Natural killer cell (primary cell): ENCODE measurements around the gene VAMP8. TPM values are rescaled to one million over a fixed set of nuclear protein-coding genes. Genes with fewer than 3 reads are reported as not detected.

ENCODE experiments used
- ATAC-seq, 3 donors: fragments of 150-1000 bp in 2 of 3; fragments of 200-7000 bp in 1 of 3; cut with Tn5 transposase; 1 replicate in 1 of 3; 2 replicates in 2 of 3; pipeline ENCODE4 v1.10.0; 2021; ENCODE audit warnings: mild to moderate bottlenecking in 2 of 3, moderate library complexity in 2 of 3
- DNase-seq, 2 donors: peaks; one replicate each; pipeline versions ENCODE4 v3.0.0 to v3.0.0-alpha.2; 2013 to 2021; ENCODE audit warnings: mixed read lengths in 1 of 2
- H3K27ac ChIP-seq: one replicate; pipeline ENCODE4 v1.5.1; 2013; ENCODE audit warnings: mild to moderate bottlenecking, low read length
- H3K27me3 ChIP-seq: one replicate; pipeline ENCODE4 v1.6.1; 2013; ENCODE audit warnings: low read length; ENCODE audit not compliant: control insufficient read depth, insufficient read depth
- H3K36me3 ChIP-seq: one replicate; pipeline ENCODE4 v1.6.1; 2013; ENCODE audit warnings: low read length; ENCODE audit not compliant: control insufficient read depth, insufficient read depth
- H3K4me1 ChIP-seq: one replicate; pipeline ENCODE4 v1.6.1; 2013; ENCODE audit warnings: low read length; ENCODE audit not compliant: control insufficient read depth, insufficient read depth
- H3K4me3 ChIP-seq: one replicate; pipeline ENCODE4 v1.5.1; 2013; ENCODE audit warnings: low read length
- H3K9me3 ChIP-seq: one replicate; pipeline ENCODE4 v1.6.1; 2013; ENCODE audit warnings: low read length; ENCODE audit not compliant: control insufficient read depth, insufficient read depth
- H3K27ac Mint-ChIP-seq, 2 donors: one replicate each; pipeline ENCODE4 v1.8.0; 2022; ENCODE audit warnings: mild to moderate bottlenecking in 2 of 2, mixed read lengths in 2 of 2, moderate library complexity in 1 of 2
- H3K27me3 Mint-ChIP-seq, 2 donors: one replicate each; pipeline ENCODE4 v1.8.0; 2022; ENCODE audit warnings: low read depth in 2 of 2, mixed read lengths in 2 of 2
- H3K36me3 Mint-ChIP-seq: one replicate; pipeline ENCODE4 v1.8.0; 2022; ENCODE audit warnings: mixed read lengths
- H3K4me1 Mint-ChIP-seq, 2 donors: one replicate each; pipeline ENCODE4 v1.8.0; 2022; ENCODE audit warnings: mixed read lengths in 2 of 2
- H3K4me3 Mint-ChIP-seq: one replicate; pipeline ENCODE4 v1.8.0; 2022; ENCODE audit warnings: mild to moderate bottlenecking, moderate library complexity, mixed read lengths
- H3K9me3 Mint-ChIP-seq, 2 donors: one replicate each; pipeline ENCODE4 v1.8.0; 2022; ENCODE audit warnings: mixed read lengths in 2 of 2
- CTCF ChIP-seq: fragments of 200-600 bp; IDR thresholded peaks from one replicate; pipeline ENCODE4 v1.8.0; 2022; ENCODE audit warnings: antibody characterized with exemption
- WGBS: methylation state at CpG from one replicate; pipeline ENCODE4 v1.1.7; 2013; ENCODE audit warnings: missing lambda C conversion rate; ENCODE audit not compliant: insufficient coverage; 5-methylcytosine and 5-hydroxymethylcytosine counted together
- intact Hi-C: fragments of 100-400 bp; cut with micrococcal nuclease; formaldehyde crosslinking; loops from one replicate; pipeline ENCODE4 v1.14.2; 2022
- total RNA-seq, 4 donors: library from RNA; stranded (reverse); fragments of 120-200 nt in 1 of 4; gene quantifications; one replicate each; pipeline versions ENCODE4 v1.2.3 to v1.2.4, GENCODE V29; 2013 to 2022

Gene VAMP8
- total RNA-seq, 3 donors from 2014 or later (not counting 1 experiment from before 2014, with no cell fraction given): 105 to 116 (median 111) TPM

- ATAC-seq (no peak), DNase-seq (no peak)
- no peak overlapping the region for H3K4me3 ChIP-seq
- Mint-ChIP-seq H3K36me3 (no peaks in the 10 kb centered on the region), H3K4me1 (peaks cover 35 to 47% of the 10 kb centered on the region in 2 donors), H3K27ac (peak overlapping the region in 1 of 2 donors; percentile 60), H3K4me3 (peak overlapping the region; percentile 58), H3K9me3 (no peaks in the 10 kb centered on the region), H3K27me3 (no peaks in the 10 kb centered on the region)
- H3K27me3 ChIP-seq: no peaks in the 10 kb centered on the region
- WGBS: 80% methylated on average over 3 of the region's 3 CpGs
- intact Hi-C loops: no loop called here
- no peak for TF ChIP-seq CTCF
- peaks cover 8% of the 10 kb centered on the region for H3K36me3 ChIP-seq
- H3K9me3 ChIP-seq: no peaks in the 10 kb centered on the region
- no peak overlapping the region for H3K27ac ChIP-seq
- H3K4me1 ChIP-seq: peaks cover 31% of the 10 kb centered on the region
Observed at GRCh38 chr2:85593023-85593422, 15.6 kb downstream of the VAMP8 start.

GRCh38 chr2:85594715-85595300 is 17.4 kb downstream of the VAMP8 start:
- TF ChIP-seq CTCF: no peak
- Mint-ChIP-seq H3K36me3 (no peaks in the 10 kb centered on the region), H3K4me1 (peaks cover 31 to 38% of the 10 kb centered on the region in 2 donors), H3K27ac (peak overlapping the region; percentile 96 to 98), H3K9me3 (no peaks in the 10 kb centered on the region), H3K27me3 (no peaks in the 10 kb centered on the region), H3K4me3 (peak overlapping the region; percentile 99)
- DNase-seq (no peak), ATAC-seq (no peak)
- 27% methylated on average over 13 of the region's 13 CpGs for WGBS
- H3K27me3 ChIP-seq: no peaks in the 10 kb centered on the region
- H3K36me3 ChIP-seq: peaks cover 18% of the 10 kb centered on the region
- peak overlapping the region; percentile 92 for H3K4me3 ChIP-seq
- H3K4me1 ChIP-seq: peaks cover 27% of the 10 kb centered on the region
- intact Hi-C loops: no loop called here
- H3K27ac ChIP-seq: peak overlapping the region; percentile 82
- no peaks in the 10 kb centered on the region for H3K9me3 ChIP-seq

- Histone ChIP-seq H3K27me3 (no peaks in the 10 kb centered on the region), H3K36me3 (peaks cover 18% of the 10 kb centered on the region), H3K4me3 (peak within 1 kb of the TSS; percentile 92), H3K9me3 (no peaks in the 10 kb centered on the region), H3K27ac (peak within 1 kb of the TSS; percentile 82), H3K4me1 (peaks cover 27% of the 10 kb centered on the region)
- ATAC-seq: peak; percentile 97 to 99 (median 99)
- Mint-ChIP-seq H3K27ac (peak within 1 kb of the TSS; percentile 96 to 98), H3K27me3 (no peaks in the 10 kb centered on the region), H3K9me3 (no peaks in the 10 kb centered on the region), H3K4me1 (peaks cover 31 to 38% of the 10 kb centered on the region in 2 donors), H3K36me3 (no peaks in the 10 kb centered on the region), H3K4me3 (peak within 1 kb of the TSS; percentile 99)
- no peak for TF ChIP-seq CTCF
- intact Hi-C loops: no loop called here
- under 1% methylated on average over 47 of the region's 47 CpGs for WGBS
- DNase-seq: peak; percentile 84 to 96
Observed at GRCh38 chr2:85595301-85596025, 18.1 kb downstream of the VAMP8 start, which contains the start of gene RNF181. RNF181 (plus strand) TSS chr2:85595745; CDS start chr2:85595764, 19 bp downstream.
